Fibroblast of lung (primary cell): ENCODE results near the gene SYCN. TPM values are rescaled to one million over a fixed set of nuclear protein-coding genes. Genes with fewer than 3 reads are reported as not detected.

Source experiments
- DNase-seq, 2 donors: peaks; one replicate each; pipeline versions ENCODE4 v3.0.0 to v3.0.0-alpha.2; 2010; ENCODE audit warnings: low read depth in 2 of 2
- H2AFZ ChIP-seq: 2 replicates; pipeline ENCODE4 v1.5.1; 2012; ENCODE audit warnings: low read length, control low read depth, inconsistent platforms
- H3K27ac ChIP-seq: 2 replicates; pipeline ENCODE4 v1.5.1; 2011; ENCODE audit warnings: low read length, control low read depth; ENCODE audit not compliant: insufficient read depth
- H3K27me3 ChIP-seq: 2 replicates; pipeline ENCODE4 v1.5.1; 2011; ENCODE audit warnings: mild to moderate bottlenecking, low read length; ENCODE audit not compliant: control insufficient read depth, insufficient read depth
- H3K36me3 ChIP-seq: 2 replicates; pipeline ENCODE4 v1.5.1; 2011; ENCODE audit warnings: low read length; ENCODE audit not compliant: control insufficient read depth, insufficient read depth
- H3K4me1 ChIP-seq: 2 replicates; pipeline ENCODE4 v1.5.1; 2011; ENCODE audit warnings: low read length; ENCODE audit not compliant: control insufficient read depth, insufficient read depth; ENCODE audit errors: extremely low read depth
- H3K4me2 ChIP-seq: 2 replicates; pipeline ENCODE4 v1.5.1; 2011; ENCODE audit warnings: low read length, control low read depth; ENCODE audit not compliant: insufficient read depth; ENCODE audit errors: extremely low read depth
- H3K4me3 ChIP-seq, 4 experiments: fragments of 200-600 bp in 1 of 4; sonication (generic) in 1 of 4; replicated peaks in 1 of 4; 2 replicates each; pipeline ENCODE4 v1.5.1; 2011 to 2016; ENCODE audit warnings: low read length in 4 of 4, low read depth in 3 of 4, mild to moderate bottlenecking in 3 of 4, control low read depth in 2 of 4, inconsistent platforms in 1 of 4, mixed read lengths in 1 of 4; ENCODE audit not compliant: insufficient read depth in 1 of 4; ENCODE audit errors: control extremely low read depth in 1 of 4
- H3K79me2 ChIP-seq: 2 replicates; pipeline ENCODE4 v1.5.1; 2012; ENCODE audit warnings: mild to moderate bottlenecking, low read length, inconsistent platforms; ENCODE audit not compliant: control insufficient read depth, insufficient read depth
- H3K9ac ChIP-seq: 2 replicates; pipeline ENCODE4 v1.5.1; 2011; ENCODE audit warnings: mild to moderate bottlenecking, low read length, control low read depth; ENCODE audit not compliant: insufficient read depth
- H3K9me3 ChIP-seq: 2 replicates; pipeline ENCODE4 v1.5.1; 2012; ENCODE audit warnings: low read depth, low read length; ENCODE audit not compliant: control insufficient read depth, insufficient read depth
- H4K20me1 ChIP-seq: 2 replicates; pipeline ENCODE4 v1.5.1; 2011; ENCODE audit warnings: low read length; ENCODE audit not compliant: control insufficient read depth, insufficient read depth; ENCODE audit errors: extremely low read depth
- CTCF ChIP-seq, 2 donors: IDR thresholded peaks in 1 of 2; conservative IDR thresholded peaks in 1 of 2; 1 replicate in 1 of 2; 2 replicates in 1 of 2; pipeline ENCODE4 v1.5.1; 2011 to 2012; ENCODE audit warnings: low read length in 2 of 2, control low read depth in 1 of 2, inconsistent platforms in 1 of 2, low read depth in 1 of 2, mild to moderate bottlenecking in 1 of 2
- EZH2 ChIP-seq: IDR thresholded peaks from 2 replicates; pipeline ENCODE4 v1.5.1; 2012; ENCODE audit warnings: low read length, control low read depth, mild to moderate bottlenecking; ENCODE audit errors: missing control alignments
- polyA plus RNA-seq, 2 donors: library from polyadenylated mRNA; depleted of rRNA in 1 of 2; stranded (reverse) in 1 of 2; unstranded in 1 of 2; fragments of >200 nt; gene quantifications; 2 replicates each; pipeline ENCODE4 v1.2.1, GENCODE V29; 2011 to 2012; ENCODE audit warnings: missing spikeins in 1 of 2
- total RNA-seq: library from RNA; depleted of rRNA; stranded (reverse); fragments of >200 nt; gene quantifications from 2 replicates; pipeline ENCODE4 v1.2.1, GENCODE V29; 2014

The SYCN gene
- total and polyA plus RNA-seq, 2 donors (not counting 1 experiment from before 2014, with no cell fraction given), result not detected

DNA sequence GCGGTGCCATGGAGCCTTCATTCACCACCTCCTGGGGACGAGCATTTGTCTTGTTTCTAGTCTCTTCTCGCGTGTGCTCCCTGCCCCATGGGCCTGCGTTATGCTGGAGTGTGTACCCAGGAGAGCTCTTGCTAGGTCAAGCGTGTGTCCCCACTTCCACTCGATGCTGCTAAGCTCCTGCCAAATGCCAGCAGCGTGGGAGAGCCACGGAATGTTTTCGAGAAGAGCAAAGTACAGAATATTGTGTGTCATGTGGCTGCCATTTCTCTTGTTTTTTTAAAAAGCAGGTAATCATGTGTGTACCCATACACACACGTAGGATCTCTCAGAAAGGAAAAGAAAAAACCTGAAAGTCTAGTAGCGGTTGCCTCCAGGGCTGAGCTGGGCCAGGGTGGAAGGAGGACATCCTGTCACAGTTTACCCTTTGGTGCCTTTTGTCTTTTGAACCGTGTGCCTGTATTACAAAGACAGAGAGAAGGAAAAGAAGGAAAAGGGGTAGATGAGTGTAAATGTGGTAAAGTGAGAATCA, 49.9 kb downstream of the SYCN start:
- no peak overlapping the region for H3K4me2 ChIP-seq
- no peaks in the 10 kb centered on the region for H4K20me1 ChIP-seq

More for the DNA sequence above, 49.9 kb downstream of the SYCN start:
- H3K27ac ChIP-seq, result no peak overlapping the region
- no peak for DNase-seq
- no peaks in the 10 kb centered on the region for H3K27me3 ChIP-seq
- peaks cover 38% of the 10 kb centered on the region for H3K79me2 ChIP-seq
- H3K9me3 ChIP-seq, result no peaks in the 10 kb centered on the region
- H3K36me3 ChIP-seq, result no peaks in the 10 kb centered on the region
- no peak overlapping the region for H3K9ac ChIP-seq
- H2AFZ ChIP-seq, result no peak overlapping the region
- no peak overlapping the region for H3K4me3 ChIP-seq
- H3K4me1 ChIP-seq, result no peaks in the 10 kb centered on the region
- no peak for TF ChIP-seq EZH2
- no peak for TF ChIP-seq CTCF (conservative IDR thresholded peaks at IDR 0.05 in 1 of 2, IDR thresholded peaks at IDR 0.05 in 1 of 2; ENCODE audit: low read depth in 1 of 2, low read length in 2 of 2)

Other genes with a start within 250 kb of the SYCN start
- gene FBXO17, start 228.5 kb downstream of the SYCN start, total RNA-seq, result 25.8 and 26.7 TPM in 2 replicates
- gene FBXO17, start 228.5 kb downstream of the SYCN start, polyA plus RNA-seq, result 9.8 and 10.2 TPM in 2 replicates
- 3.6 and 3.9 TPM in 2 replicates for gene FBXO27, start 171.7 kb downstream of the SYCN start, total RNA-seq
- 0.83 and 1.6 TPM in 2 replicates for gene FBXO27, start 171.7 kb downstream of the SYCN start, polyA plus RNA-seq
- not detected in 2 replicates for gene ACP7, start 119.9 kb downstream of the SYCN start, total RNA-seq
- 0.02 TPM in 1 of 2 replicates, not detected in the other for gene ACP7, start 119.9 kb downstream of the SYCN start, polyA plus RNA-seq
- 2.8 and 4.6 TPM in 2 replicates for gene PAK4, start 78.5 kb downstream of the SYCN start, total RNA-seq
- 8.4 and 17.7 TPM in 2 replicates for gene PAK4, start 78.5 kb downstream of the SYCN start, polyA plus RNA-seq
- not detected in 2 replicates for gene NCCRP1, start 7.3 kb downstream of the SYCN start, total RNA-seq
- 0.02 TPM in 1 of 2 replicates, not detected in the other for gene NCCRP1, start 7.3 kb downstream of the SYCN start, polyA plus RNA-seq
- not detected in 2 replicates for gene IFNL3, start 40.7 kb upstream of the SYCN start, total RNA-seq
- not detected in 2 replicates for gene IFNL3, start 40.7 kb upstream of the SYCN start, polyA plus RNA-seq
- not detected in 2 replicates for gene IFNL4, start 44.6 kb upstream of the SYCN start, total RNA-seq
- gene IFNL4, start 44.6 kb upstream of the SYCN start, polyA plus RNA-seq, result not detected in 2 replicates
- not detected in 2 replicates for gene IFNL2, start 64.1 kb upstream of the SYCN start, total RNA-seq
- gene IFNL2, start 64.1 kb upstream of the SYCN start, polyA plus RNA-seq, result not detected in 2 replicates
- gene IFNL1, start 92.1 kb upstream of the SYCN start, total RNA-seq, result not detected in 2 replicates
- gene IFNL1, start 92.1 kb upstream of the SYCN start, polyA plus RNA-seq, result not detected in 2 replicates
- gene LRFN1, start 116.6 kb upstream of the SYCN start, total RNA-seq, result under 0.01 TPM in 2 replicates
- 0.06 TPM in 1 of 2 replicates, not detected in the other for gene LRFN1, start 116.6 kb upstream of the SYCN start, polyA plus RNA-seq
- gene GMFG, start 131.8 kb upstream of the SYCN start, total RNA-seq, result 0.51 and 0.99 TPM in 2 replicates
- 8.1 and 25.0 TPM in 2 replicates for gene GMFG, start 131.8 kb upstream of the SYCN start, polyA plus RNA-seq
- 30.6 and 39.1 TPM in 2 replicates for gene SAMD4B, start 138.2 kb upstream of the SYCN start, total RNA-seq
- 33.0 and 48.8 TPM in 2 replicates for gene SAMD4B, start 138.2 kb upstream of the SYCN start, polyA plus RNA-seq
- 38.8 and 46.4 TPM in 2 replicates for gene PAF1, start 186.8 kb upstream of the SYCN start, total RNA-seq
- 65.5 and 87.2 TPM in 2 replicates for gene PAF1, start 186.8 kb upstream of the SYCN start, polyA plus RNA-seq
- gene MED29, start 187.1 kb upstream of the SYCN start, total RNA-seq, result 15.4 and 23.0 TPM in 2 replicates
- gene MED29, start 187.1 kb upstream of the SYCN start, polyA plus RNA-seq, result 28.9 and 37.0 TPM in 2 replicates
- gene ZFP36, start 202.6 kb upstream of the SYCN start, total RNA-seq, result 3.1 and 5.6 TPM in 2 replicates
- 11.4 and 37.3 TPM in 2 replicates for gene ZFP36, start 202.6 kb upstream of the SYCN start, polyA plus RNA-seq
- 12.1 and 13.7 TPM in 2 replicates for gene PLEKHG2, start 208.4 kb upstream of the SYCN start, total RNA-seq
- 10.1 and 13.1 TPM in 2 replicates for gene PLEKHG2, start 208.4 kb upstream of the SYCN start, polyA plus RNA-seq
- 149 and 271 TPM in 2 replicates for gene RPS16, start 231.7 kb upstream of the SYCN start, total RNA-seq
- gene RPS16, start 231.7 kb upstream of the SYCN start, polyA plus RNA-seq, result 1,704 and 1,950 TPM in 2 replicates
- gene SUPT5H, start 241.3 kb upstream of the SYCN start, total RNA-seq, result 46.0 and 50.2 TPM in 2 replicates
- 77.8 and 87.2 TPM in 2 replicates for gene SUPT5H, start 241.3 kb upstream of the SYCN start, polyA plus RNA-seq